Measurements from ENCODE around the gene SLC6A16.
"Not testable (repeated sequence)": the region's sequence is repeated elsewhere in the genome, so short reads cannot be mapped to it uniquely, and the experiment has no call there.

Gene SLC6A16

DNA sequence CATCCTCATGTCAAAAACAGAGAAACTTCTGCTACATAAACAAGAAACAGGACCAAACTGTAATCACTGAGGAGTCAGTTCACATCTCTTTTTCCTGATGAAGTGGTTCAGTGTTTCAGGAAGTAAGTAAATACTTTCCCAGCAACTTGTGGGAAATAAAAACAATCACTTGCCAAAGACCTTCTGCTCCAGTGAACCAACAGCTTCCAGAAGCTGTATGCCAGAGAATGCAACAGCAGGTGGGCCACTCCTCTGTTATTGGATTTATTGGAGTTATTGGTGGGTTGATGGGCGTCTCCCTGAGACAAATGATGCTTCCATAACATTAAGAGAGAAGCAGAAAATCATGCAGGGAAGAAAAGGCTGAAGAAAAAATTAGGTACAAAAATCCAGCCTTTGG lies 9.9 kb downstream of the SLC6A16 start:
- Histone ChIP-seq H2BK5ac (ENCODE audit: low read depth, low read length, poor library complexity, severe bottlenecking) (no peak overlapping the region), H3K4ac (ENCODE audit: low read depth in 1 of 2, low read length in 2 of 2) (no peak overlapping the region), H3K4me1 (ENCODE audit: control insufficient read depth, insufficient read depth, low read depth, low read length) (no peaks in the 10 kb centered on the region), H3K14ac (ENCODE audit: low read length in 2 of 2) (no peak overlapping the region), H2AK5ac (ENCODE audit: low read length, severe bottlenecking) (no peak overlapping the region), H3K79me1 (replicated peaks; ENCODE audit: low read length, poor library complexity, severe bottlenecking) (peaks cover 4% of the 10 kb centered on the region), H3K18ac (ENCODE audit: low read depth in 1 of 2, low read length in 2 of 2) (no peak overlapping the region), H2BK12ac (ENCODE audit: low read length in 2 of 2) (no peak overlapping the region), H3K23ac (ENCODE audit: low read length in 2 of 2) (no peak overlapping the region), H2AFZ (ENCODE audit: low read depth, low read length) (no peak overlapping the region), H3K36me3 (ENCODE audit: control insufficient read depth in 1 of 2, insufficient read depth in 2 of 2, low read depth in 1 of 2, low read length in 2 of 2) (peaks cover 0 to 14% of the 10 kb centered on the region in 2 experiments), H3K4me2 (ENCODE audit: low read length, poor library complexity, severe bottlenecking) (no peak overlapping the region), H3K9ac (ENCODE audit: low read length) (no peak overlapping the region), H3K9me3 (ENCODE audit: control insufficient read depth, low read length) (peaks cover 9% of the 10 kb centered on the region), H3K27ac (ENCODE audit: low read length, poor library complexity, severe bottlenecking) (no peak overlapping the region), H4K8ac (ENCODE audit: low read length) (no peak overlapping the region), H3K4me3 (ENCODE audit: insufficient read depth in 1 of 2, low read depth in 1 of 2, low read length in 2 of 2) (no peak overlapping the region), H4K91ac (ENCODE audit: low read length) (no peak overlapping the region), H2BK15ac (ENCODE audit: low read depth, poor library complexity, severe bottlenecking) (no peak overlapping the region), H2BK120ac (ENCODE audit: low read depth, low read length) (no peak overlapping the region), H3K27me3 (ENCODE audit: control insufficient read depth in 1 of 2, insufficient read depth in 1 of 2, low read length in 2 of 2) (no peaks in the 10 kb centered on the region)
- DNase-seq = no peak
- 88% methylated on average over 1 of the region's 1 CpG for WGBS

DNA sequence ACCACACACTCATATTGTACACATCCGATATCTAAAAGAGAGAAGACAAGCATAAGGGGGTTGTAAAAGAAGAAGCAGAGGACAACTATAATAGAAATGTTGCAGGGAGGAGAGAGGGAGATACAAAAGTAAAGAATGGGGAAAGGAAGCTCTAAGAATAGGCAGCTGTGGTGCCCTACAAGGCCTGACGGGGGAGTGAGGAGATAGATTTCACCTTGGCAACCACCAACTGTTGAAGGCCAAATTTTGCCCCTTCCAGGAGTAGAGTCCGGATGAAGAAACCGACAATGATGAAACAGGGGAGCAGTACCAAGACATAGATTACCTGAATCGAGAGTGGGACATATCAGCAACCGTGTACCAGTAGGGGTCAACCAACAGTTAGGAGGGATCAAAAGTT lies 15.9 kb downstream of the SLC6A16 start:
- no peak overlapping the region for H4K8ac ChIP-seq (ENCODE audit: low read length)
- H3K27ac ChIP-seq (ENCODE audit: low read length, poor library complexity, severe bottlenecking) = no peak overlapping the region
- H2BK15ac ChIP-seq (ENCODE audit: low read depth, poor library complexity, severe bottlenecking) = no peak overlapping the region

DNA sequence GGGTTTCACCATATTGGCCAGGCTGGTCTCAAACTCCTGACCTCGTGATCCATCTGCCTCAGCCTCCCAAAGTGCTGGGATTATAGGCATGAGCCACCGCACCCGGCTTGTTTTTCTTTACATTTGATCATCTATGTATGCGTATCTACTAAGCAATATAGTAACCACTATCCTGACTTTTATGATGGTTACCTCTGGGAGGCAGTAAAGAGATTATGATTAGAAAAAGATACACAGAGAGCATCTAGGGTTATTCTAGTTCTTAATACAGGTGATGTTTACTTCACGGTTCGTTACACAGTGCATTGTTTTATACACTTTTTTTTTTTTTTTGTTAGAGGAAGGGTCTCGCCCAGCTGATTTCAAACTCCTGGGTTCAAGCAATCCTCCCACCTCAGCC lies 18.3 kb downstream of the SLC6A16 start:
- H3K9me3 ChIP-seq (ENCODE audit: control insufficient read depth, low read length); H2BK5ac ChIP-seq (ENCODE audit: low read depth, low read length, poor library complexity, severe bottlenecking); H3K27ac ChIP-seq (ENCODE audit: low read length, poor library complexity, severe bottlenecking); H3K23ac ChIP-seq (ENCODE audit: low read length in 2 of 2); H3K79me1 ChIP-seq (replicated peaks; ENCODE audit: low read length, poor library complexity, severe bottlenecking); H3K14ac ChIP-seq (ENCODE audit: low read length in 2 of 2); H3K4me1 ChIP-seq (ENCODE audit: control insufficient read depth, insufficient read depth, low read depth, low read length); H2BK120ac ChIP-seq (ENCODE audit: low read depth, low read length); H2BK15ac ChIP-seq (ENCODE audit: low read depth, poor library complexity, severe bottlenecking); H2AFZ ChIP-seq (ENCODE audit: low read depth, low read length); H4K8ac ChIP-seq (ENCODE audit: low read length); H3K4ac ChIP-seq (ENCODE audit: low read depth in 1 of 2, low read length in 2 of 2); H3K4me3 ChIP-seq (ENCODE audit: insufficient read depth in 1 of 2, low read depth in 1 of 2, low read length in 2 of 2); H3K4me2 ChIP-seq (ENCODE audit: low read length, poor library complexity, severe bottlenecking); DNase-seq; H2AK5ac ChIP-seq (ENCODE audit: low read length, severe bottlenecking); H4K91ac ChIP-seq (ENCODE audit: low read length); H3K18ac ChIP-seq (ENCODE audit: low read depth in 1 of 2, low read length in 2 of 2); H3K9ac ChIP-seq (ENCODE audit: low read length); H3K27me3 ChIP-seq (ENCODE audit: control insufficient read depth in 1 of 2, insufficient read depth in 1 of 2, low read length in 2 of 2); H2BK12ac ChIP-seq (ENCODE audit: low read length in 2 of 2): not testable (repeated sequence)
- 92% methylated on average over 4 of the region's 7 CpGs for WGBS
- peaks cover 0 to 35% of the 10 kb centered on the region in 2 experiments for H3K36me3 ChIP-seq (ENCODE audit: control insufficient read depth in 1 of 2, insufficient read depth in 2 of 2, low read depth in 1 of 2, low read length in 2 of 2)

More for the DNA sequence above, 15.9 kb downstream of the SLC6A16 start:
- Histone ChIP-seq H3K14ac (ENCODE audit: low read length in 2 of 2) (no peak overlapping the region), H3K23ac (ENCODE audit: low read length in 2 of 2) (no peak overlapping the region), H2BK120ac (ENCODE audit: low read depth, low read length) (no peak overlapping the region), H2AK5ac (ENCODE audit: low read length, severe bottlenecking) (no peak overlapping the region), H2BK5ac (ENCODE audit: low read depth, low read length, poor library complexity, severe bottlenecking) (no peak overlapping the region), H3K18ac (ENCODE audit: low read depth in 1 of 2, low read length in 2 of 2) (no peak overlapping the region), H3K4me2 (ENCODE audit: low read length, poor library complexity, severe bottlenecking) (no peak overlapping the region), H3K9me3 (ENCODE audit: control insufficient read depth, low read length) (no peaks in the 10 kb centered on the region), H2BK12ac (ENCODE audit: low read length in 2 of 2) (no peak overlapping the region), H3K4ac (ENCODE audit: low read depth in 1 of 2, low read length in 2 of 2) (no peak overlapping the region), H2AFZ (ENCODE audit: low read depth, low read length) (no peak overlapping the region), H3K36me3 (ENCODE audit: control insufficient read depth in 1 of 2, insufficient read depth in 2 of 2, low read depth in 1 of 2, low read length in 2 of 2) (peaks cover 0 to 31% of the 10 kb centered on the region in 2 experiments), H3K9ac (ENCODE audit: low read length) (no peak overlapping the region), H3K4me1 (ENCODE audit: control insufficient read depth, insufficient read depth, low read depth, low read length) (no peaks in the 10 kb centered on the region), H3K27me3 (ENCODE audit: control insufficient read depth in 1 of 2, insufficient read depth in 1 of 2, low read length in 2 of 2) (no peaks in the 10 kb centered on the region), H3K79me1 (replicated peaks; ENCODE audit: low read length, poor library complexity, severe bottlenecking) (peaks cover 2% of the 10 kb centered on the region), H3K4me3 (ENCODE audit: insufficient read depth in 1 of 2, low read depth in 1 of 2, low read length in 2 of 2) (no peak overlapping the region), H4K91ac (ENCODE audit: low read length) (no peak overlapping the region)
- 93% methylated on average over 6 of the region's 6 CpGs for WGBS
- DNase-seq = no peak

GRCh38 chr19:49301866-49302252 lies 23.1 kb downstream of the SLC6A16 start:
- H3K4me2 ChIP-seq (ENCODE audit: low read length, poor library complexity, severe bottlenecking) = no peak overlapping the region
- 90% methylated on average over 5 of the region's 5 CpGs for WGBS
- H4K91ac ChIP-seq (ENCODE audit: low read length) = no peak overlapping the region
- no peak overlapping the region for H4K8ac ChIP-seq (ENCODE audit: low read length)
- H3K4ac ChIP-seq (ENCODE audit: low read depth in 1 of 2, low read length in 2 of 2) = no peak overlapping the region
- no peak for DNase-seq
- peaks cover 0 to 16% of the 10 kb centered on the region in 2 experiments for H3K36me3 ChIP-seq (ENCODE audit: control insufficient read depth in 1 of 2, insufficient read depth in 2 of 2, low read depth in 1 of 2, low read length in 2 of 2)
- no peak overlapping the region for H3K27ac ChIP-seq (ENCODE audit: low read length, poor library complexity, severe bottlenecking)
- H3K27me3 ChIP-seq (ENCODE audit: control insufficient read depth in 1 of 2, insufficient read depth in 1 of 2, low read length in 2 of 2) = peaks cover 0 to 8% of the 10 kb centered on the region in 2 experiments
- H3K4me3 ChIP-seq (ENCODE audit: insufficient read depth in 1 of 2, low read depth in 1 of 2, low read length in 2 of 2) = no peak overlapping the region
- H2BK5ac ChIP-seq (ENCODE audit: low read depth, low read length, poor library complexity, severe bottlenecking) = no peak overlapping the region
- H3K14ac ChIP-seq (ENCODE audit: low read length in 2 of 2) = peak overlapping the region in 1 of 2 experiments; percentile 35
- H3K79me1 ChIP-seq (replicated peaks; ENCODE audit: low read length, poor library complexity, severe bottlenecking) = no peaks in the 10 kb centered on the region
- peaks cover 2% of the 10 kb centered on the region for H3K9me3 ChIP-seq (ENCODE audit: control insufficient read depth, low read length)
- no peak overlapping the region for H2BK12ac ChIP-seq (ENCODE audit: low read length in 2 of 2)
- H2AFZ ChIP-seq (ENCODE audit: low read depth, low read length) = no peak overlapping the region
- peak overlapping the region in 1 of 2 experiments; percentile 11 for H3K18ac ChIP-seq (ENCODE audit: low read depth in 1 of 2, low read length in 2 of 2)
- peaks cover 6% of the 10 kb centered on the region for H3K4me1 ChIP-seq (ENCODE audit: control insufficient read depth, insufficient read depth, low read depth, low read length)
- H2AK5ac ChIP-seq (ENCODE audit: low read length, severe bottlenecking) = no peak overlapping the region
- H2BK120ac ChIP-seq (ENCODE audit: low read depth, low read length) = no peak overlapping the region
- no peak overlapping the region for H3K9ac ChIP-seq (ENCODE audit: low read length)
- H2BK15ac ChIP-seq (ENCODE audit: low read depth, poor library complexity, severe bottlenecking) = no peak overlapping the region
- peak overlapping the region in 1 of 2 experiments; percentile 70 for H3K23ac ChIP-seq (ENCODE audit: low read length in 2 of 2)
